ENCODE measurements around the gene RCAN2.

Gene RCAN2

DNA sequence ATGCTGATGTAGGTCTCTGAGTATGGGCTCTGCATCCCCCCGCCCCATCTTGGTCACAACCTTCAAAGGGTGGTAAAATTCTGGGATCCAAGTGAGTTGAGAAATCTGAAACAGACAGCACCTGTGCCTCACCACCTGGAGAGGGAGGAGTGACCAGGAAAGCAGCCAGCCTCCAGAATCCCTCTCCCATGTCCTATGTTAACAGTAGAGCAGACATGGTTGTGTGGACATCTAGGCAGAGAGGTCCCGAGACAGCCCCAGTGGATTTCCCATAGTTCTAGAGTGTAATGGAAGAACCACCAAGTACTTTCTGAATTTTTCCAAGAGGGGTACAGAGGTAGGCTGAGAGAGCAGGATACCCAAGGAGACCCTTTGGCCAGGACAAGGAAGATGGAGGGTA, 216.7 kb downstream of the RCAN2 start:
- TF ChIP-seq CTCF (conservative IDR thresholded peaks at IDR 0.05; ENCODE audit: control insufficient read depth, insufficient read depth, low read depth, low read length): no peak
- no peak for DNase-seq (ENCODE audit: low read depth)
- H3K4me3 ChIP-seq (ENCODE audit: control insufficient read depth, low read depth, low read length): no peak overlapping the region

DNA sequence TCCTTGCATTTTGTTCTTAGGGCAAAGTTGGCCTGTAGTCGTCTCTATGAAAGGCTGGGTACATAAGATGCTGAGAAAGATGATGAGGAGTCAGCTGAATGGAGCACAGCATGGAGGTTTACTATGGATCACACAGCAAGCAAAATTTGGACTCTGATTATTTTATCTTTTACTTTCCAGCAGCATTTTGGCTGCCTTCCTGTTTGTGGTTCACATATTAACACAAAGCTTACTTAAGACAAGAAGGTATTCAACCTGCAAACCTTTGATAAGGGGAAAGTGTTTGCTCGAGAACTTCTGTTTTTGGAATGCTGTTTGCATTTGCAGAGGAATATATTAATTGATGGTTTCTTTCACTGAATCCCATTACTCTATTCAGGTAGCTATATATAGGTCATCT, 217.3 kb downstream of the RCAN2 start:
- DNase-seq (ENCODE audit: low read depth): no peak
- no peak for TF ChIP-seq CTCF (conservative IDR thresholded peaks at IDR 0.05; ENCODE audit: control insufficient read depth, insufficient read depth, low read depth, low read length)

GRCh38 chr6:46271728-46272127, 219.5 kb downstream of the RCAN2 start:
- H3K4me3 ChIP-seq (ENCODE audit: control insufficient read depth, low read depth, low read length): no peak overlapping the region
- no peak for DNase-seq (ENCODE audit: low read depth)
- TF ChIP-seq CTCF (conservative IDR thresholded peaks at IDR 0.05; ENCODE audit: control insufficient read depth, insufficient read depth, low read depth, low read length): no peak

More for the DNA sequence above, 217.3 kb downstream of the RCAN2 start:
- no peak overlapping the region for H3K4me3 ChIP-seq (ENCODE audit: control insufficient read depth, low read depth, low read length)

GRCh38 chr6:46271107-46271506, 220.1 kb downstream of the RCAN2 start:
- H3K4me3 ChIP-seq (ENCODE audit: control insufficient read depth, low read depth, low read length): no peak overlapping the region
- no peak for DNase-seq (ENCODE audit: low read depth)
- no peak for TF ChIP-seq CTCF (conservative IDR thresholded peaks at IDR 0.05; ENCODE audit: control insufficient read depth, insufficient read depth, low read depth, low read length)

DNA sequence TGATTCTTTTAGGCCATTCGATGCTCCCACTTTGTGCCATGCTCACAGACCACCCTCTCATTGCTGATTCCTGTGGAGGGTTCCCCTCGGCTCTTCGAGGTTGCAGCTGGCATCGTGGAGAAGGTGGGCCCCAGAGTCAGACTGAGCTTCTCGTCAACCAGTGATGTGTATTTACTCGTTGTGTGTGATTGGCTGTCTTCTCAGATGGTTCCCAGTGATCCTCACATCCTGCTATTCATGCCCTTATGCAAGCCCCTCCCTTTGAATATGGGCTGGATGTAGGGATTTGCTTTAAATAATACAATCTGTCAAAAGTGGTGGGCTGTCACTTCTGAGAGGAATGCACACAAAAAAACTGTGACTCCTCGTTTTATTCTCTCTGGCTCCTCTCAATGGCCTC, 220.9 kb downstream of the RCAN2 start:
- no peak overlapping the region for H3K4me3 ChIP-seq (ENCODE audit: control insufficient read depth, low read depth, low read length)
- no peak for DNase-seq (ENCODE audit: low read depth)
- no peak for TF ChIP-seq CTCF (conservative IDR thresholded peaks at IDR 0.05; ENCODE audit: control insufficient read depth, insufficient read depth, low read depth, low read length)

DNA sequence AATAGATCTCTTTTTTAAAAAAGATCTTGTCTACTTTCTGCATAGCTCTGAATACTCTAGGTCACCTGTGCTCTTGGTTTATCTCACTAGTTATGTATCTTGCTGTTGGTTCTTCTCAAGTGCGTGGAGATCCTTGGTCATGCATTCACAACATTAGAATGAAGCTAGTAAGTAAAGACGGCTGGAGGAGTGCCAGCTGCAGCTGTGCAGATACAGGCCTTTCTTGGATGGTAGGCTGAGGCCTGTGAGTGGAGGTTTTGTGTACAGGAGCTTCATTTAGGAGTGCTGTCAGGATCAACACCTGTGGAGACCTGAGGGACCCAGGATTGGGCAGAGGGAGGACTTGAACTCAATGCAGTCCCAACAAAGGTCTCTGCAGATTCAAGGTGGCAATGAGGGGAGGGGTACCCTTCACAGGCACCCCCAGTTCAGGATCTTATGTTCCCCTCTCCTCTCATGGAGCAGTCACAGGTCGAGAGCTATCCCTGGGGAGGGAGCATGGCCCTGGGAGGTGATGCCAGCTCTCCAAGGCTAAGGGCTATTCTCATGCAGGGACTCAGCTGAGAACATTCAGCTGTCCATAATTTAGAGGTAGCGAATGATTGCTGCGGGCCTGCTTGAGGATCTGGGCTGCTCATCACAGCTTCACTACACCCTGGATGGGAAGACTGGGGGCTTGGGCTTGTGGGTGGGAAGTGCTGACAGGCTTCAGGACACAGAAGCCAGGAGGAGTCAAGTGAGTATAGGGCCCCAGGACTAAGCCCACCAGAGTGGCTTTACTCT, 221.6 kb downstream of the RCAN2 start:
- DNase-seq (ENCODE audit: low read depth): no peak
- no peak for TF ChIP-seq CTCF (conservative IDR thresholded peaks at IDR 0.05; ENCODE audit: control insufficient read depth, insufficient read depth, low read depth, low read length)
- H3K4me3 ChIP-seq (ENCODE audit: control insufficient read depth, low read depth, low read length): no peak overlapping the region
